Measurements from ENCODE around the gene MINDY3.

The MINDY3 gene

DNA sequence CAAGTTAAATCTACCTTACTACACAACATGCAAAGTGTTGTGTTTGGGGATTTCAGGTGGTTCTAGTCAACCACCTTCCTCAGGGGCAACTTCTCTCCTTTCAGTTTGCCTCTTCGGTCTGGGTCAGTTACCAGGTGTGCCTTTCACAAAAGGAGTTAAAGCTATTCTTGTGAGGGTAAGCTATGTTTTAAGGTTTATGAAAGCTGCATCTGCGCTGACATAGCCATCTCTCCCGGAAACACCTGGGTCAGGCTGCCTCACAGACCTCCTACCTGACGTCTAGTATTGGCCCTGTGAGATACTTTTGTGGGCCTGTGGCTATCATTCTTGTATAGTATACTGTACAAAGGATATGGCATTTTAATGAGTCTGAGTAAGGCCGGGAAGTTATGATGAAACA, 72.9 kb downstream of the MINDY3 start:
- Histone ChIP-seq H4K20me1 (ENCODE audit: insufficient read depth) (no peaks in the 10 kb centered on the region), H3K27ac (peak overlapping the region; percentile 70), H3K4me1 (ENCODE audit: low read depth, poor library complexity, severe bottlenecking) (peaks cover 83% of the 10 kb centered on the region), H2AFZ (ENCODE audit: low read depth) (no peak overlapping the region), H3K27me3 (ENCODE audit: insufficient read depth, low read depth) (no peaks in the 10 kb centered on the region), H3K4me3 (IDR thresholded peaks at IDR 0.05; ENCODE audit: insufficient read depth, low read depth, low read length) (no peak overlapping the region), H3K4me2 (peak overlapping the region; percentile 70), H3K79me2 (ENCODE audit: insufficient read depth, low read depth) (no peaks in the 10 kb centered on the region), H3K36me3 (ENCODE audit: insufficient read depth) (no peaks in the 10 kb centered on the region), H3K9ac (peak overlapping the region; percentile 11; the same call in 1 of the 2 replicates)
- TF ChIP-seq, protein P1, sequence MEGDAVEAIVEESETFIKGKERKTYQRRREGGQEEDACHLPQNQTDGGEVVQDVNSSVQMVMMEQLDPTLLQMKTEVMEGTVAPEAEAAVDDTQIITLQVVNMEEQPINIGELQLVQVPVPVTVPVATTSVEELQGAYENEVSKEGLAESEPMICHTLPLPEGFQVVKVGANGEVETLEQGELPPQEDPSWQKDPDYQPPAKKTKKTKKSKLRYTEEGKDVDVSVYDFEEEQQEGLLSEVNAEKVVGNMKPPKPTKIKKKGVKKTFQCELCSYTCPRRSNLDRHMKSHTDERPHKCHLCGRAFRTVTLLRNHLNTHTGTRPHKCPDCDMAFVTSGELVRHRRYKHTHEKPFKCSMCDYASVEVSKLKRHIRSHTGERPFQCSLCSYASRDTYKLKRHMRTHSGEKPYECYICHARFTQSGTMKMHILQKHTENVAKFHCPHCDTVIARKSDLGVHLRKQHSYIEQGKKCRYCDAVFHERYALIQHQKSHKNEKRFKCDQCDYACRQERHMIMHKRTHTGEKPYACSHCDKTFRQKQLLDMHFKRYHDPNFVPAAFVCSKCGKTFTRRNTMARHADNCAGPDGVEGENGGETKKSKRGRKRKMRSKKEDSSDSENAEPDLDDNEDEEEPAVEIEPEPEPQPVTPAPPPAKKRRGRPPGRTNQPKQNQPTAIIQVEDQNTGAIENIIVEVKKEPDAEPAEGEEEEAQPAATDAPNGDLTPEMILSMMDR (conservative IDR thresholded peaks at IDR 0.05; ENCODE audit: low read depth, low read length) = no peak

DNA sequence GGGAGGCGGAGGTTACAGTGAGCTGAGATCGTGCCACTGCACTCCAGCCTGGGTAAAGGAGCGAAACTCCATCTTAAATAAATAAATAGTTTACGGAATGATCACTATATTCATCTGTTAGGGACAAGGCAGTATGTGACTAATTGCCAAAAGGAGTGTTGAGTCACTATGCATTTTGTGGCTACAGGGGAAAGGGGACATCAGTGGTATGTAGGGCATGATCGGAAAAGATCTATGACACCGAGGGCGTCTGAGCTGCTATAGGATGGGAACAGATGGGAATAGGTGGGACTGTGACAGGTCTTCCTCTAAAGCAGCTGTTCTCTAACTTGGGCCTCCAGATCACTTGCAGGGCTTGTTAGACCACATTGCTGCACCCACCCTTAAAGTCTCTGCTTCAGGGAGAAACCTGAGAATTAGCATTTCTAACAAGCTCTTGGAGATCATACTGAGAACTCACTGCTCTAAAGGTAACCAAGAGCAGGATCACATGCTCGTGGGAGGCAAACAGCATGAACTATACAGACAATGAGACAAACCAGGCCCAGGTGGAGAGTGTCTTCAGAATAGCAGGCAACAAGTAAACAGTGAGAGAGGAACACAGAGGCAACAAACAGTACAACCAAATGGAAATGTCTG, 75.5 kb downstream of the MINDY3 start:
- H3K27me3 ChIP-seq (ENCODE audit: insufficient read depth, low read depth) = no peaks in the 10 kb centered on the region
- H3K79me2 ChIP-seq (ENCODE audit: insufficient read depth, low read depth) = no peaks in the 10 kb centered on the region
- H3K4me2 ChIP-seq = no peak overlapping the region
- no peak overlapping the region for H2AFZ ChIP-seq (ENCODE audit: low read depth)
- H4K20me1 ChIP-seq (ENCODE audit: insufficient read depth) = no peaks in the 10 kb centered on the region
- no peak overlapping the region for H3K9ac ChIP-seq
- H3K36me3 ChIP-seq (ENCODE audit: insufficient read depth) = no peaks in the 10 kb centered on the region
- H3K27ac ChIP-seq = no peak overlapping the region
- TF ChIP-seq, protein P1 (conservative IDR thresholded peaks at IDR 0.05; ENCODE audit: low read depth, low read length) = no peak
- peaks cover 66% of the 10 kb centered on the region for H3K4me1 ChIP-seq (ENCODE audit: low read depth, poor library complexity, severe bottlenecking)
- H3K4me3 ChIP-seq (IDR thresholded peaks at IDR 0.05; ENCODE audit: insufficient read depth, low read depth, low read length) = no peak overlapping the region

DNA sequence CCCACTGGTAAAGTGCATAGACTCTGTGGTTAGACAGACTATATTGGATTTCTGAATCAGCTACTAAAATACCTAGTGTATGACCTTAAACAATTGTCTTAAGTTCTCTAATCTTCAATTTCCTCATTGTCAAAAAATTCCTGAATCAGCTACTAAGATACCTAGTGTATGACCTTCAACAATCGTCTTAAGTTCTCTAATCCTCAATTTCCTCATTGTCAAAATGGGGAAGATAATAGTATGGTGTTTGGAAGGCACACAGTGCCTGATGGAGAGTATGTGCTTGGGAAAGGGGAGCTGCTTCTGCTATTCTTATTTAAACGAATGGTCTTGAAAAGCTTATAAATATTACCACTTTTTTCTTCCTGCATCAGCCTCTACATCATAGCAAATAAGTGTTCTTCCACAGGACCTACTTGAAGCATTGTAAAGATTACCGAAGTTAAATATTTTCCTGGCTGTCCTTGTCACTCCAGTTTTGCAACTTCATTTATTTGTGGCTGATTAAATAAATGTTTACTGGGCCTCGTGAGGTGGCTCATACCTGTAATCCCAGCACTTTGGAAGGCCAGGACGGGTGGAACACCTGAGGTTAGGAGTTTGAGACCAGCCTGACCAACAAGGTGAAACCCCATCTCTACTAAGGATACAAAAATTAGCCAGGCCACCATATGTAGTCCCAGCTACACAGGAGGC, 76.2 kb downstream of the MINDY3 start:
- Histone ChIP-seq H3K9ac (no peak overlapping the region), H3K27me3 (ENCODE audit: insufficient read depth, low read depth) (no peaks in the 10 kb centered on the region), H3K4me2 (no peak overlapping the region), H3K27ac (no peak overlapping the region), H4K20me1 (ENCODE audit: insufficient read depth) (no peaks in the 10 kb centered on the region), H3K36me3 (ENCODE audit: insufficient read depth) (no peaks in the 10 kb centered on the region), H3K4me3 (IDR thresholded peaks at IDR 0.05; ENCODE audit: insufficient read depth, low read depth, low read length) (no peak overlapping the region), H2AFZ (ENCODE audit: low read depth) (no peak overlapping the region), H3K4me1 (ENCODE audit: low read depth, poor library complexity, severe bottlenecking) (peaks cover 59% of the 10 kb centered on the region), H3K79me2 (ENCODE audit: insufficient read depth, low read depth) (no peaks in the 10 kb centered on the region)
- TF ChIP-seq, protein P1 (conservative IDR thresholded peaks at IDR 0.05; ENCODE audit: low read depth, low read length) = no peak

DNA sequence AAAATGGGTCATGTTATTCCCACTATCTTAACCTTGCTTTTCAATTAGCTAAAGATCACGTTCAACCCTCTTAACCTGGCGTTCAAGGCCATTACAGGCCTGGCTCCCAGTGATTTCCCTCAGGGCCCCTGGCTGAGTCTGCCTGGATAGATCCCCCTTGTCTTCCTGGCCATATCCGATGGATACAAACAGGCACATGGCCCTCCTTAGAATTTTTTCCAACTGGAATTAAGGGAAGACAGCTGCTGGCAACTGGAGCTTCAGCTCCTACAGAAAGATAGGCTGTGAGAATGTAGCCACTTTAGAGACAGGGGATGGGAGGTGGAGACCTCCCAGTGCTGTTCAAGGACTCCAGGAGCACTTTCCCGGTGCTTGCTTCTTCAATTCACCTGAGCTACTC, 77.5 kb downstream of the MINDY3 start:
- Histone ChIP-seq H3K36me3 (ENCODE audit: insufficient read depth) (no peaks in the 10 kb centered on the region), H3K27ac (no peak overlapping the region), H3K4me1 (ENCODE audit: low read depth, poor library complexity, severe bottlenecking) (peaks cover 46% of the 10 kb centered on the region), H3K79me2 (ENCODE audit: insufficient read depth, low read depth) (no peaks in the 10 kb centered on the region), H4K20me1 (ENCODE audit: insufficient read depth) (no peaks in the 10 kb centered on the region), H2AFZ (ENCODE audit: low read depth) (no peak overlapping the region), H3K4me2 (no peak overlapping the region), H3K9ac (no peak overlapping the region), H3K4me3 (IDR thresholded peaks at IDR 0.05; ENCODE audit: insufficient read depth, low read depth, low read length) (no peak overlapping the region), H3K27me3 (ENCODE audit: insufficient read depth, low read depth) (no peaks in the 10 kb centered on the region)
- TF ChIP-seq, protein P1 (conservative IDR thresholded peaks at IDR 0.05; ENCODE audit: low read depth, low read length) = no peak

Data from KMS-11 (cell line).